GM12873 (cell line): ENCODE measurements around the gene MFSD2B.

Experiments
- CTCF ChIP-seq: IDR thresholded peaks from 2 replicates; pipeline ENCODE4 v1.5.1; 2012; ENCODE audit warnings: low read depth, mild to moderate bottlenecking, moderate library complexity, low read length, control low read depth; ENCODE audit not compliant: insufficient read depth; ENCODE audit errors: missing control alignments

Gene MFSD2B

GRCh38 chr2:24009680-24010476 is at the start of gene MFSD2B:
MFSD2B (plus strand) TSS chr2:24010085; CDS start chr2:24010097, 12 bp downstream.
- TF ChIP-seq CTCF: no peak

- TF ChIP-seq CTCF: no peak
These were observed 42.0 kb upstream of the MFSD2B start for GRCh38 chr2:23967846-23968245.

GRCh38 chr2:23976883-23977282 is 33.0 kb upstream of the MFSD2B start:
- TF ChIP-seq CTCF: no peak

GRCh38 chr2:23988371-23988770 is 21.5 kb upstream of the MFSD2B start:
- TF ChIP-seq CTCF: peak; percentile 31

GRCh38 chr2:23992931-23993330 is 17.0 kb upstream of the MFSD2B start:
- no peak for TF ChIP-seq CTCF

- TF ChIP-seq CTCF: no peak
These were observed 16.1 kb upstream of the MFSD2B start for GRCh38 chr2:23993736-23994269.

GRCh38 chr2:23994567-23994966 is 15.3 kb upstream of the MFSD2B start:
- TF ChIP-seq CTCF: no peak
